GM12875 (cell line): ENCODE data around the gene PACSIN2.
"Not testable (repeated sequence)": the region's sequence is repeated elsewhere in the genome, so short reads cannot be mapped to it uniquely, and the experiment has no call there.

Experiments
- H3K4me3 ChIP-seq: one replicate; pipeline ENCODE4 v1.5.1; 2011; ENCODE audit warnings: low read depth, low read length, control low read depth
- CTCF ChIP-seq: IDR thresholded peaks from 2 replicates; pipeline ENCODE4 v1.5.1; 2011; ENCODE audit warnings: low read depth, mild to moderate bottlenecking, control low read depth, inconsistent platforms, low read length, moderate library complexity, borderline replicate concordance; ENCODE audit not compliant: insufficient read depth

The PACSIN2 gene

DNA sequence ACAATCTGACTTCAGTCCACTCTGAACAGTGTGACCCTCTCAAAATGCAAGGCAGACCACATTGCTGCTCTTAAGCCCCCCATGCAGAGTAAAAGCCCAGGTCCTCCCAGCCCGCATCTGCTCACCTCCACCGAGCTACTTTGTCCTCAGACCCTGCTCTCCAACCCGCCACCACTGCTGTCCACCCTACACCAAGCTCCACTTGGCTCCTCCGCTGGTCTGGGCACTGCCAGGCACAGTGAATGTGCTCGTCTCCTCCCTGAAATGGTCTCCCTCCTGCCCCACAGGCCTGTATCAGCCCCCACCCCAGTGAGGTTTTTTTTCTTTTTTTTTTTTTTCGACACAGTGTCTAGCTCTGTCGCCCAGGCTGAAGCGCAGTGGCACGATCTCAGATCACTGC lies 90.5 kb downstream of the PACSIN2 start:
- TF ChIP-seq CTCF: no peak
- no peak overlapping the region for H3K4me3 ChIP-seq

GRCh38 chr22:42922374-42923191 lies 92.4 kb downstream of the PACSIN2 start:
- no peak for TF ChIP-seq CTCF
- H3K4me3 ChIP-seq: no peak overlapping the region

- no peak overlapping the region for H3K4me3 ChIP-seq
- no peak for TF ChIP-seq CTCF
Observed at GRCh38 chr22:42920101-42920820, 94.7 kb downstream of the PACSIN2 start.

- H3K4me3 ChIP-seq: no peak overlapping the region
- TF ChIP-seq CTCF: no peak
Observed at GRCh38 chr22:42919199-42919598, 95.8 kb downstream of the PACSIN2 start.

DNA sequence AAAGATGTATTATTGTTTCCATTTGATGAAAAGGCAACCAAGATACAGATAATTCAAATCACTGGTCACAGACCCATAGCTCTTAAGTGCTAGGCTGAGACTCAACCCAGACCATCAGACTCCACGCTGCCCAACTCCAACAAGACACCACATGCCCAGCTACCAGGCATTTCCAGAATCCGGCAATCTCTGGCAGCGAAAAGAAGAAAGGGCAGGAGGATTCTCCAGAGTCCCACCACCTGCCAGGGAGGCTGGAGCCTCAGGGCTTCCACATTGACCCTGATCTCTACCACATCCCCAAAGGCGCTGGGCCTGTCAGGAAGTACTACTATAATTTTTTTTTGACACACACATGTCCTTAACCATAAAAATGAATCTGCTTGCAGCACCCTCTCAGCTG lies 96.4 kb downstream of the PACSIN2 start:
- no peak for TF ChIP-seq CTCF
- no peak overlapping the region for H3K4me3 ChIP-seq

DNA sequence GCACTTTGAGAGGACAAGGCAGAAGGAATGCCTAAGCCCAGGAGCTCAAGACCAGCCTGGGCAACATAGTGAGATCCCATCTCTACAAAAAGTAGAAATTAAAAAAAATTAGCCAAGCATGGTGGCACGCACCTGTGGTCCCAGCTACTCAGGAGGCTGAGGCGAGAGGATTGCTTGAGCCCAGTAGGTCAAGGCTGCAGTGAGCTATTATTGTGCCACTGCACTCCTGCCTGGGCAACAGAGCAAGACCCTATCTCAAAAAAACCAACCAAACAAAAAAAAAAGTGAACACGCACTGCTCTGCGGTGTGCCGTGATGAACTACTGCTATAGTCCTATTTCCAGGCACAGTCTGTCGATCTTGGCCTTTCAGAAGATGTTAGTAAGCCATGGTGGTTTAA lies 97.6 kb downstream of the PACSIN2 start:
- H3K4me3 ChIP-seq: not testable (repeated sequence)

DNA sequence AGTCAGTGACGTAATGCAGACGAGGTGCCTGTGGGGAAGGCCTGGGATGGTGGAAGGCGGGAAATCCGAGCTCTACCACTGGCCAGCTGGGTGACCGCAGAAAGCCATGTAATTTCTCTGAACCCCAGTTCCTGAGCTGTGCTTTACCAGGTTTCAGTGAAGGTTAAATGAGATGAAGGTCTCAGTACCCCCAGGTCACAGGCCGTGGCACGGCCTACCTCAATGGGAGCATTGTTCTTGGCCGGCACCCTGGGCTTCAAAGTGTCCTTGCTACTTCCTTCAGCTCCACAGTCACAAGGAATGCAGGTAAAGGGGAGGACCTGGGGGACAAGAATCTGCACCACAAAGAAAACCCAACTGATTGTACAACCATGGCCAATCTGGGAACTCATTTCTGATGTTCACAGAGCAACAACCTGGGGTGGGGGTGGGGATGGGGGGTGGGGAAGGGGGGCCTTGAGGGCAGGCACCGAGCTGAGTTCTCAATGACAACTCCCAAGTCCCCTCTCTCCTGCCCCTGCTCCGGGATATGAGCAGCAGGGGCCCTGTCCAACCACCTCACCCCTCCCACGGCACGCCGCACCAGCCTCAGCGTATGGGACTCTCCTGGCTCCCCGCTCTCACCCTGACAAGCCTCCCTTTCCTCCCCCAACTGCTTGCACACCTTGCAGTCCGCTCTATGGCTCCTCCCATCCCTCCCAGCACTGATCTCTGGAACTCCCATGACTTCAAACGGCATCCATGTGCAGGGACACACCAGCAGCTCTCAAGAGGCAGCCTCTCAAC lies 98.8 kb downstream of the PACSIN2 start:
- no peak for TF ChIP-seq CTCF
- H3K4me3 ChIP-seq: no peak overlapping the region
